Skeletal muscle cell (primary cell): ENCODE data around the gene NUDT9.

Source experiments
- DNase-seq: peaks from one replicate; pipeline ENCODE4 v3.0.0-alpha.2; 2010; ENCODE audit warnings: low read depth
- H3K4me3 ChIP-seq: 2 replicates; pipeline ENCODE4 v1.5.1; 2011; ENCODE audit warnings: low read depth, mild to moderate bottlenecking, control low read depth, low read length, moderate library complexity

The NUDT9 gene

GRCh38 chr4:87498446-87498900 is 76.1 kb downstream of the NUDT9 start:
- H3K4me3 ChIP-seq, result peak overlapping the region; percentile 10

GRCh38 chr4:87499403-87500091 is 77.2 kb downstream of the NUDT9 start:
- DNase-seq, result no peak
- H3K4me3 ChIP-seq, result no peak overlapping the region

More at GRCh38 chr4:87498446-87498900, 76.1 kb downstream of the NUDT9 start:
- peak; percentile 80 for DNase-seq

GRCh38 chr4:87500092-87500462 is 77.7 kb downstream of the NUDT9 start:
- no peak overlapping the region for H3K4me3 ChIP-seq

GRCh38 chr4:87502580-87503238 is 80.3 kb downstream of the NUDT9 start:
- no peak for DNase-seq
- no peak overlapping the region for H3K4me3 ChIP-seq

More at GRCh38 chr4:87500092-87500462, 77.7 kb downstream of the NUDT9 start:
- DNase-seq, result no peak

- H3K4me3 ChIP-seq, result no peak overlapping the region
- DNase-seq, result no peak
Measured at GRCh38 chr4:87505862-87506261, 83.5 kb downstream of the NUDT9 start.

GRCh38 chr4:87506974-87507701 is 84.8 kb downstream of the NUDT9 start:
- H3K4me3 ChIP-seq, result no peak overlapping the region
- peak; percentile 52 for DNase-seq
